Caco-2 (cell line): ENCODE measurements around the gene KRT73. TPM values are rescaled to one million over a fixed set of nuclear protein-coding genes. Genes with fewer than 3 reads are reported as not detected.

Experiments used
- BruUV-seq: library from RNA; stranded (reverse); fragments of 400-500 nt; replicated peaks from 2 replicates; lab custom pipeline; 2021; lab: Mats Ljungman, UMichigan
- CTCF ChIA-PET: fragments of 300-600 bp; sonication (Branson Sonifier 250); formaldehyde crosslinking; loops from one replicate; lab custom pipeline; 2022; ENCODE audit warnings: antibody characterized with exemption; lab: Charles Lee
- POLR2A ChIA-PET: fragments of 300-600 bp; sonication (Branson Sonifier 250); formaldehyde crosslinking; loops from one replicate; lab custom pipeline; 2022; ENCODE audit warnings: antibody characterized with exemption; lab: Charles Lee
- DNase-seq, 2 experiments: peaks; one replicate each; pipeline versions ENCODE4 v3.0.0 to v3.0.0-alpha.2; 2020 to 2022
- H3K27me3 ChIP-seq: replicated peaks from 2 replicates; pipeline ENCODE4 v1.6.0; 2011; ENCODE audit warnings: low read length; ENCODE audit not compliant: control insufficient read depth, insufficient read depth
- H3K36me3 ChIP-seq: 2 replicates; pipeline ENCODE4 v1.5.1; 2011; ENCODE audit warnings: low read length; ENCODE audit not compliant: control insufficient read depth, insufficient read depth
- H3K4me1 ChIP-seq: fragments of 250-450 bp; sonication (Bioruptor Pico); 2 replicates; pipeline ENCODE4 v1.5.1; 2020; ENCODE audit warnings: mild to moderate bottlenecking
- H3K4me3 ChIP-seq: 2 replicates; pipeline ENCODE4 v1.5.1; 2011; ENCODE audit warnings: low read depth, mild to moderate bottlenecking, control low read depth, low read length
- H3K9me3 ChIP-seq: fragments of 250-450 bp; sonication (Bioruptor Pico); 2 replicates; pipeline ENCODE4 v1.5.1; 2020; ENCODE audit warnings: mild to moderate bottlenecking, moderate library complexity
- H3K27ac Mint-ChIP-seq: one replicate; pipeline ENCODE4 v1.8.0; 2022; ENCODE audit warnings: mixed read lengths; ENCODE audit not compliant: unreplicated experiment
- H3K27me3 Mint-ChIP-seq: one replicate; pipeline ENCODE4 v1.8.0; 2022; ENCODE audit warnings: mixed read lengths; ENCODE audit not compliant: insufficient read depth, unreplicated experiment
- H3K36me3 Mint-ChIP-seq: one replicate; pipeline ENCODE4 v1.8.0; 2022; ENCODE audit warnings: mild to moderate bottlenecking, mixed read lengths; ENCODE audit not compliant: insufficient read depth, unreplicated experiment
- H3K4me1 Mint-ChIP-seq: one replicate; pipeline ENCODE4 v1.8.0; 2022; ENCODE audit warnings: low read depth, mixed read lengths; ENCODE audit not compliant: unreplicated experiment
- H3K4me3 Mint-ChIP-seq: one replicate; pipeline ENCODE4 v1.8.0; 2022; ENCODE audit warnings: mild to moderate bottlenecking, moderate library complexity, mixed read lengths; ENCODE audit not compliant: unreplicated experiment
- H3K9me3 Mint-ChIP-seq: one replicate; pipeline ENCODE4 v1.8.0; 2022; ENCODE audit warnings: mixed read lengths; ENCODE audit not compliant: unreplicated experiment
- CTCF ChIP-seq, 2 experiments: fragments of 200-600 bp in 1 of 2; IDR thresholded peaks; 1 replicate in 1 of 2; 2 replicates in 1 of 2; pipeline versions ENCODE4 v1.5.1 to v1.8.0; 2011 to 2022; ENCODE audit warnings: antibody characterized with exemption in 1 of 2, control low read depth in 1 of 2, inconsistent platforms in 1 of 2, low read depth in 1 of 2, low read length in 1 of 2, mild to moderate bottlenecking in 1 of 2, moderate library complexity in 1 of 2; ENCODE audit not compliant: insufficient read depth in 1 of 2, severe bottlenecking in 1 of 2, unreplicated experiment in 1 of 2
- intact Hi-C: fragments of 100-400 bp; cut with micrococcal nuclease; formaldehyde crosslinking; loops from one replicate; pipeline ENCODE4 v1.10.0; 2022; ENCODE audit not compliant: unreplicated experiment
- total RNA-seq: library from RNA; stranded (reverse); gene quantifications from 2 replicates; pipeline ENCODE4 v1.2.3, GENCODE V29; 2022

The KRT73 gene
- total RNA-seq, 1 experiment from 2014 or later: not detected

DNA sequence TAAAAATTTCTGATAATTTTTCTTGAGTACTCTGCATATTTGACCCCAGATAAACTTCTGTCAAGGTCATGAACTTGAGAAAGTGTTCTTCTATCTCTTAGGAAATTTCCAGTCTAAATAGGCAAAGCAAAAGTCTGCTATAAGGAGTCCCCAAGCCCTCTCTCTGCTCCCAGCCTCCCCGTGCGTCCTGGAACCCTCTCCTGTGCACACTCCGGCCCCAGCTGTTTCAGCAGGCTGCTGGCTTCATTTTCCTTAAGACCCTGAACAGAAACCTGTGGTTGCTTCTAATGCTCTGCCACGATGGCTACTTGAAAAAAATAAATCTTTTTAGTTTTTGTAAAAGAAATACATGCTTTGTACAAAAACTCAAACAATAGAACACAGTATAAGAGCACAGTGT, 18.9 kb upstream of the KRT73 start:
- ChIA-PET CTCF (no interaction called here), POLR2A (no interaction called here)
- H3K9me3 Mint-ChIP-seq: no peaks in the 10 kb centered on the region
- no peaks in the 10 kb centered on the region for H3K27me3 ChIP-seq
- H3K4me1 Mint-ChIP-seq: no peaks in the 10 kb centered on the region
- no peak for TF ChIP-seq CTCF (IDR thresholded peaks at IDR 0.05; ENCODE audit: insufficient read depth in 1 of 2, low read depth in 1 of 2, low read length in 1 of 2, severe bottlenecking in 1 of 2, unreplicated experiment in 1 of 2)
- intact Hi-C loops: no loop called here
- no peak overlapping the region for H3K4me3 ChIP-seq
- DNase-seq: no peak
- H3K4me1 ChIP-seq: no peaks in the 10 kb centered on the region
- H3K4me3 Mint-ChIP-seq: no peak overlapping the region
- no TSS peak for BruUV-seq
- H3K36me3 Mint-ChIP-seq: no peaks in the 10 kb centered on the region
- H3K9me3 ChIP-seq: no peaks in the 10 kb centered on the region
- H3K27me3 Mint-ChIP-seq: peaks cover 7% of the 10 kb centered on the region
- no peaks in the 10 kb centered on the region for H3K36me3 ChIP-seq
- H3K27ac Mint-ChIP-seq: no peak overlapping the region

- peaks cover 4% of the 10 kb centered on the region for H3K27me3 Mint-ChIP-seq
Measured at GRCh38 chr12:52636592-52637258, 18.4 kb upstream of the KRT73 start.

DNA sequence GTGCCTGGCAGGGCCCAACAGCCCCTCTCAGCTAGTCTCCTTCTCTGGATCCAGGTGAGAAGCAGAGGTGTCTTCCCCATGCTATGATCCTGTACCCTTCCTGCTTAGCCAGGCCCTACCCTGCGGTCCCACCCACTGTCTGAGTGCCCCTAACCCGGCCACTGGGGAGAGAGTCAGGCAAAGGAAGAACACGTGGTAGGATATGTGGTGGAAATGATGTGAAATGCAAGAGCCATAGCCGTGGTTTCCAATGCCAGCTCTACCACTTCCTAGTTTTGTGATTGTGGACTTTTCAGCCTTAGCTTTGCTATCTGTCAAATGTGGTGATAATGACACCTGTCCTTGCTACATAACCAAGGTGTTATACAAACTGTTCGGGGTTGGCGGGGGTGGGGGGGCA, 17.8 kb upstream of the KRT73 start:
- intact Hi-C loops: no loop called here
- H3K4me1 Mint-ChIP-seq: no peaks in the 10 kb centered on the region
- H3K27me3 Mint-ChIP-seq: peaks cover 4% of the 10 kb centered on the region
- no peak overlapping the region for H3K4me3 ChIP-seq
- no TSS peak for BruUV-seq
- no peaks in the 10 kb centered on the region for H3K9me3 Mint-ChIP-seq
- H3K4me3 Mint-ChIP-seq: no peak overlapping the region
- H3K27ac Mint-ChIP-seq: no peak overlapping the region
- no peaks in the 10 kb centered on the region for H3K9me3 ChIP-seq
- no peaks in the 10 kb centered on the region for H3K27me3 ChIP-seq
- POLR2A ChIA-PET: no interaction called here
- no peaks in the 10 kb centered on the region for H3K4me1 ChIP-seq
- no peak for TF ChIP-seq CTCF (IDR thresholded peaks at IDR 0.05; ENCODE audit: insufficient read depth in 1 of 2, low read depth in 1 of 2, low read length in 1 of 2, severe bottlenecking in 1 of 2, unreplicated experiment in 1 of 2)
- H3K36me3 ChIP-seq: no peaks in the 10 kb centered on the region
- CTCF ChIA-PET: interaction anchor here (1.1 kb wide), 1 partner anchor 244 kb away, joined by 4 read pairs; no protein-coding TSS in a partner anchor
- H3K36me3 Mint-ChIP-seq: no peaks in the 10 kb centered on the region
- no peak for DNase-seq

More at GRCh38 chr12:52636592-52637258, 18.4 kb upstream of the KRT73 start:
- POLR2A ChIA-PET: no interaction called here
- no peaks in the 10 kb centered on the region for H3K4me1 Mint-ChIP-seq
- no peak for TF ChIP-seq CTCF (IDR thresholded peaks at IDR 0.05; ENCODE audit: insufficient read depth in 1 of 2, low read depth in 1 of 2, low read length in 1 of 2, severe bottlenecking in 1 of 2, unreplicated experiment in 1 of 2)
- BruUV-seq: no TSS peak
- no peak overlapping the region for H3K27ac Mint-ChIP-seq
- CTCF ChIA-PET: interaction anchor here (1.1 kb wide), 1 partner anchor 244 kb away, joined by 4 read pairs; no protein-coding TSS in a partner anchor
- Histone ChIP-seq H3K27me3 (no peaks in the 10 kb centered on the region), H3K36me3 (no peaks in the 10 kb centered on the region), H3K4me3 (no peak overlapping the region), H3K9me3 (no peaks in the 10 kb centered on the region), H3K4me1 (no peaks in the 10 kb centered on the region)
- intact Hi-C loops: no loop called here
- H3K9me3 Mint-ChIP-seq: no peaks in the 10 kb centered on the region
- no peaks in the 10 kb centered on the region for H3K36me3 Mint-ChIP-seq
- DNase-seq: no peak
- H3K4me3 Mint-ChIP-seq: no peak overlapping the region
